ENCODE data around the gene OR52H1. TPM values are rescaled to one million over a fixed set of nuclear protein-coding genes. Genes with fewer than 3 reads are reported as not detected.

OR52H1 gene
- total and polyA plus RNA-seq, 9 of the 15 experiments (the other 6 are each of a cell fraction or from before 2014, with no cell fraction given) = 0.15 TPM; not detected in 8

GRCh38 chr11:5546457-5546856 lies 1.9 kb downstream of the OR52H1 start (continued):
- TF ChIP-seq ZBTB33 (CRISPR knock-in tag; IDR thresholded peaks at IDR 0.05) (no peak), SMAD2 (IDR thresholded peaks at IDR 0.05; ENCODE audit: low read depth, low read length) (no peak), RBFOX2 (IDR thresholded peaks at IDR 0.05; ENCODE audit: low read depth, low read length) (no peak), NFIX (CRISPR knock-in tag; IDR thresholded peaks at IDR 0.05; ENCODE audit: low read depth) (no peak), ZNF124 (CRISPR knock-in tag; IDR thresholded peaks at IDR 0.05) (no peak)

DNA sequence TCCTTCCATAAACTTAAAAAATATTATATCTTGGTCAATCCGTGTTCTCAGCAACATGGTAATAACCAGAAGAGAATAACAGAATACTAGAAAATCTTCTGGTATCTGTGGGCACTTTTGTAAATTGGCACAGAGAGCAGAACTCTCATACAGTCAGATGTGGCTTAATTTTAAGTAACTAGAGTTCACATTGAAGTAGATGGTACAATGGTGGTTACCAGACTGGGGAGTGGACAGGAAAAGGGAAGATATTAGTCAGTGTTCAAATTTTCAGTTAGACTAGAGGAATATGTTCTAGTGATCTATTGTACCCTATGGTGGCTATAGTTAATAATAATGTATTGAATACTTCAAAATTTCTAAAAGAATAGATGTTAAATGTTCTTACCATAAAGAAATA lies 6.9 kb downstream of the OR52H1 start:
- Histone ChIP-seq H3K79me2 (ENCODE audit: control insufficient read depth, insufficient read depth, low read length) (no peaks in the 10 kb centered on the region), H3K9ac (ENCODE audit: insufficient read depth in 1 of 2, low read depth in 2 of 2, low read length in 2 of 2) (no peak overlapping the region), H3K36me3 (ENCODE audit: control insufficient read depth, insufficient read depth, low read length) (no peaks in the 10 kb centered on the region), H2AFZ (ENCODE audit: low read depth, low read length) (no peak overlapping the region; the same call in 1 of the 2 replicates), H3K27ac (ENCODE audit: extremely low read depth, low read depth, low read length) (no peak overlapping the region), H4K20me1 (replicated peaks; ENCODE audit: control insufficient read depth, insufficient read depth, low read length) (no peaks in the 10 kb centered on the region), H3K9me3 (replicated peaks; ENCODE audit: control insufficient read depth, insufficient read depth, low read depth, low read length) (0 out of 2 replicates have a peak, but pooled peaks cover 2% of the 10 kb centered on the region), H3K4me1 (replicated peaks in 1 of 2; ENCODE audit: control insufficient read depth in 2 of 2, insufficient read depth in 2 of 2, low read length in 2 of 2) (no peaks in the 10 kb centered on the region), H3K27me3 (ENCODE audit: control insufficient read depth in 2 of 2, insufficient read depth in 2 of 2, low read length in 2 of 2) (no peaks in the 10 kb centered on the region; a peak in 1 of 5 replicates), H3K4me3 (no peak overlapping the region), H3K4me2 (ENCODE audit: insufficient read depth, low read length) (no peak overlapping the region), H3K9me1 (ENCODE audit: control insufficient read depth, insufficient read depth, low read length) (no peaks in the 10 kb centered on the region)
- intact Hi-C loops (cut with micrococcal nuclease) = no loop called here
- 5% methylated on average over 1 of the region's 1 CpG for WGBS (ENCODE audit: insufficient coverage, low coverage, missing lambda C conversion rate)
- in situ Hi-C loops (cut with MboI) = no loop called here
- no peak for FAIRE-seq
- DNase-seq (ENCODE audit: extremely low read depth in 1 of 4, low spot score in 3 of 4) = no peak
- ChIA-PET CTCF (ENCODE audit: low intra/inter-chr PET ratio) (no interaction called here), POLR2A (interaction anchor here (1.0 kb wide), 1 partner anchor 36 kb away, joined by 3 read pairs; no protein-coding TSS in a partner anchor)
- TF ChIP-seq IFI16 (CRISPR knock-in tag; IDR thresholded peaks at IDR 0.05) (no peak), KDM1A (IDR thresholded peaks at IDR 0.05) (no peak), IRF2 (CRISPR knock-in tag; IDR thresholded peaks at IDR 0.05) (no peak), YY1 (IDR thresholded peaks at IDR 0.05; ENCODE audit: borderline replicate concordance in 1 of 3, control insufficient read depth in 1 of 3, extremely low read depth in 1 of 3, insufficient read depth in 3 of 3, insufficient read length in 1 of 3, insufficient replicate concordance in 2 of 3, low read depth in 1 of 3, low read length in 2 of 3) (no peak), NR4A1 (CRISPR knock-in tag; IDR thresholded peaks at IDR 0.05) (no peak), NR4A1 (tag; IDR thresholded peaks at IDR 0.05) (no peak)
- TF ChIP-seq, protein P1, sequence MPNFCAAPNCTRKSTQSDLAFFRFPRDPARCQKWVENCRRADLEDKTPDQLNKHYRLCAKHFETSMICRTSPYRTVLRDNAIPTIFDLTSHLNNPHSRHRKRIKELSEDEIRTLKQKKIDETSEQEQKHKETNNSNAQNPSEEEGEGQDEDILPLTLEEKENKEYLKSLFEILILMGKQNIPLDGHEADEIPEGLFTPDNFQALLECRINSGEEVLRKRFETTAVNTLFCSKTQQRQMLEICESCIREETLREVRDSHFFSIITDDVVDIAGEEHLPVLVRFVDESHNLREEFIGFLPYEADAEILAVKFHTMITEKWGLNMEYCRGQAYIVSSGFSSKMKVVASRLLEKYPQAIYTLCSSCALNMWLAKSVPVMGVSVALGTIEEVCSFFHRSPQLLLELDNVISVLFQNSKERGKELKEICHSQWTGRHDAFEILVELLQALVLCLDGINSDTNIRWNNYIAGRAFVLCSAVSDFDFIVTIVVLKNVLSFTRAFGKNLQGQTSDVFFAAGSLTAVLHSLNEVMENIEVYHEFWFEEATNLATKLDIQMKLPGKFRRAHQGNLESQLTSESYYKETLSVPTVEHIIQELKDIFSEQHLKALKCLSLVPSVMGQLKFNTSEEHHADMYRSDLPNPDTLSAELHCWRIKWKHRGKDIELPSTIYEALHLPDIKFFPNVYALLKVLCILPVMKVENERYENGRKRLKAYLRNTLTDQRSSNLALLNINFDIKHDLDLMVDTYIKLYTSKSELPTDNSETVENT (CRISPR knock-in tag; IDR thresholded peaks at IDR 0.05) = no peak
- BruUV-seq (replicated peaks) = no TSS peak
- ATAC-seq = no peak
